GM18502 (cell line): ENCODE data around the gene GET4.
"Not testable (repeated sequence)": the region's sequence is repeated elsewhere in the genome, so short reads cannot be mapped to it uniquely, and the experiment has no call there.

Experiments used
- ATAC-seq: cut with Tn5 transposase; IDR thresholded peaks from one replicate; pipeline ENCODE4 v1.9.1; 2021; ENCODE audit warnings: mild to moderate bottlenecking; ENCODE audit not compliant: unreplicated experiment, poor library complexity

Gene GET4

GRCh38 chr7:867406-868188 lies 8.8 kb upstream of the GET4 start:
- ATAC-seq: no peak

GRCh38 chr7:868189-868486 lies 8.2 kb upstream of the GET4 start:
- ATAC-seq: no peak

GRCh38 chr7:869348-869747 lies 7.0 kb upstream of the GET4 start:
- ATAC-seq: no peak

- ATAC-seq: no peak
These were observed 4.3 kb upstream of the GET4 start for GRCh38 chr7:871900-872537.

- not testable (repeated sequence) for ATAC-seq
These were observed 3.7 kb upstream of the GET4 start for GRCh38 chr7:872685-873084.

- no peak for ATAC-seq
These were observed 2.9 kb upstream of the GET4 start for GRCh38 chr7:873367-874002.

- ATAC-seq: no peak
These were observed 2.2 kb upstream of the GET4 start for GRCh38 chr7:874031-874749.

GRCh38 chr7:875051-875450 lies 1.3 kb upstream of the GET4 start:
- no peak for ATAC-seq

- ATAC-seq: no peak
These were observed 778 bp upstream of the GET4 start for GRCh38 chr7:875476-876076.

- peak; percentile 34 for ATAC-seq
These were observed 588 bp downstream of the GET4 start for GRCh38 chr7:876972-877311.

- ATAC-seq: no peak
These were observed 1.2 kb downstream of the GET4 start for GRCh38 chr7:877312-878232.

GRCh38 chr7:879093-879492 lies 2.7 kb downstream of the GET4 start:
- no peak for ATAC-seq

- ATAC-seq: no peak
These were observed 3.4 kb downstream of the GET4 start for GRCh38 chr7:879706-880105.

GRCh38 chr7:880450-880849 lies 4.1 kb downstream of the GET4 start:
- ATAC-seq: no peak

GRCh38 chr7:881441-882234 lies 5.3 kb downstream of the GET4 start:
- no peak for ATAC-seq

GRCh38 chr7:882336-883035 lies 6.1 kb downstream of the GET4 start:
- ATAC-seq: no peak

- ATAC-seq: no peak
These were observed 7.0 kb downstream of the GET4 start for GRCh38 chr7:883055-884021.
